Caco-2 (cell line): ENCODE results near the gene AHRR. TPM values are rescaled to one million over a fixed set of nuclear protein-coding genes. Genes with fewer than 3 reads are reported as not detected.

ENCODE experiments used
- BruUV-seq: library from RNA; stranded (reverse); fragments of 400-500 nt; replicated peaks from 2 replicates; lab custom pipeline; 2021; lab: Mats Ljungman, UMichigan
- CTCF ChIA-PET: fragments of 300-600 bp; sonication (Branson Sonifier 250); formaldehyde crosslinking; loops from one replicate; lab custom pipeline; 2022; ENCODE audit warnings: antibody characterized with exemption; lab: Charles Lee
- POLR2A ChIA-PET: fragments of 300-600 bp; sonication (Branson Sonifier 250); formaldehyde crosslinking; loops from one replicate; lab custom pipeline; 2022; ENCODE audit warnings: antibody characterized with exemption; lab: Charles Lee
- DNase-seq, 2 experiments: peaks; one replicate each; pipeline versions ENCODE4 v3.0.0 to v3.0.0-alpha.2; 2020 to 2022
- H3K27me3 ChIP-seq: replicated peaks from 2 replicates; pipeline ENCODE4 v1.6.0; 2011; ENCODE audit warnings: low read length; ENCODE audit not compliant: control insufficient read depth, insufficient read depth
- H3K36me3 ChIP-seq: 2 replicates; pipeline ENCODE4 v1.5.1; 2011; ENCODE audit warnings: low read length; ENCODE audit not compliant: control insufficient read depth, insufficient read depth
- H3K4me1 ChIP-seq: fragments of 250-450 bp; sonication (Bioruptor Pico); 2 replicates; pipeline ENCODE4 v1.5.1; 2020; ENCODE audit warnings: mild to moderate bottlenecking
- H3K4me3 ChIP-seq: 2 replicates; pipeline ENCODE4 v1.5.1; 2011; ENCODE audit warnings: low read depth, mild to moderate bottlenecking, control low read depth, low read length
- H3K9me3 ChIP-seq: fragments of 250-450 bp; sonication (Bioruptor Pico); 2 replicates; pipeline ENCODE4 v1.5.1; 2020; ENCODE audit warnings: mild to moderate bottlenecking, moderate library complexity
- H3K27ac Mint-ChIP-seq: one replicate; pipeline ENCODE4 v1.8.0; 2022; ENCODE audit warnings: mixed read lengths; ENCODE audit not compliant: unreplicated experiment
- H3K27me3 Mint-ChIP-seq: one replicate; pipeline ENCODE4 v1.8.0; 2022; ENCODE audit warnings: mixed read lengths; ENCODE audit not compliant: insufficient read depth, unreplicated experiment
- H3K36me3 Mint-ChIP-seq: one replicate; pipeline ENCODE4 v1.8.0; 2022; ENCODE audit warnings: mild to moderate bottlenecking, mixed read lengths; ENCODE audit not compliant: insufficient read depth, unreplicated experiment
- H3K4me1 Mint-ChIP-seq: one replicate; pipeline ENCODE4 v1.8.0; 2022; ENCODE audit warnings: low read depth, mixed read lengths; ENCODE audit not compliant: unreplicated experiment
- H3K4me3 Mint-ChIP-seq: one replicate; pipeline ENCODE4 v1.8.0; 2022; ENCODE audit warnings: mild to moderate bottlenecking, moderate library complexity, mixed read lengths; ENCODE audit not compliant: unreplicated experiment
- H3K9me3 Mint-ChIP-seq: one replicate; pipeline ENCODE4 v1.8.0; 2022; ENCODE audit warnings: mixed read lengths; ENCODE audit not compliant: unreplicated experiment
- intact Hi-C: fragments of 100-400 bp; cut with micrococcal nuclease; formaldehyde crosslinking; loops from one replicate; pipeline ENCODE4 v1.10.0; 2022; ENCODE audit not compliant: unreplicated experiment
- total RNA-seq: library from RNA; stranded (reverse); gene quantifications from 2 replicates; pipeline ENCODE4 v1.2.3, GENCODE V29; 2022
- TF ChIP-seq, protein P1 (sequence below), 2 experiments: fragments of 200-600 bp in 1 of 2; IDR thresholded peaks; 1 replicate in 1 of 2; 2 replicates in 1 of 2; pipeline versions ENCODE4 v1.5.1 to v1.8.0; 2011 to 2022; ENCODE audit warnings: antibody characterized with exemption in 1 of 2, control low read depth in 1 of 2, inconsistent platforms in 1 of 2, low read depth in 1 of 2, low read length in 1 of 2, mild to moderate bottlenecking in 1 of 2, moderate library complexity in 1 of 2; ENCODE audit not compliant: insufficient read depth in 1 of 2, severe bottlenecking in 1 of 2, unreplicated experiment in 1 of 2

AHRR gene
- total RNA-seq, 1 experiment from 2014 or later, result 1.1 TPM

GRCh38 chr5:447501-447900 is 126.0 kb downstream of the AHRR start:
- H3K9me3 Mint-ChIP-seq, result peaks cover 11% of the 10 kb centered on the region
- DNase-seq, result no peak
- POLR2A ChIA-PET, result no interaction called here
- Histone ChIP-seq H3K27me3 (no peaks in the 10 kb centered on the region), H3K9me3 (peaks cover 5% of the 10 kb centered on the region; the same call in 1 of the 2 replicates), H3K4me3 (no peak overlapping the region), H3K36me3 (peaks cover 10% of the 10 kb centered on the region), H3K4me1 (no peaks in the 10 kb centered on the region)
- no peak overlapping the region for H3K27ac Mint-ChIP-seq
- intact Hi-C loops, result loop anchor here (10.0 kb wide), 1 partner anchor 167 kb away; the partner anchor contains the start of gene CEP72
- CTCF ChIA-PET, result interaction anchor here (0.7 to 2.0 kb wide), 10 partner anchors 11 to 259 kb away, joined by 3 to 10 read pairs (median 5); no protein-coding TSS in a partner anchor
- no peak overlapping the region for H3K4me3 Mint-ChIP-seq
- H3K4me1 Mint-ChIP-seq, result no peaks in the 10 kb centered on the region
- H3K36me3 Mint-ChIP-seq, result peaks cover 60% of the 10 kb centered on the region
- no peaks in the 10 kb centered on the region for H3K27me3 Mint-ChIP-seq
- TF ChIP-seq, protein P1, sequence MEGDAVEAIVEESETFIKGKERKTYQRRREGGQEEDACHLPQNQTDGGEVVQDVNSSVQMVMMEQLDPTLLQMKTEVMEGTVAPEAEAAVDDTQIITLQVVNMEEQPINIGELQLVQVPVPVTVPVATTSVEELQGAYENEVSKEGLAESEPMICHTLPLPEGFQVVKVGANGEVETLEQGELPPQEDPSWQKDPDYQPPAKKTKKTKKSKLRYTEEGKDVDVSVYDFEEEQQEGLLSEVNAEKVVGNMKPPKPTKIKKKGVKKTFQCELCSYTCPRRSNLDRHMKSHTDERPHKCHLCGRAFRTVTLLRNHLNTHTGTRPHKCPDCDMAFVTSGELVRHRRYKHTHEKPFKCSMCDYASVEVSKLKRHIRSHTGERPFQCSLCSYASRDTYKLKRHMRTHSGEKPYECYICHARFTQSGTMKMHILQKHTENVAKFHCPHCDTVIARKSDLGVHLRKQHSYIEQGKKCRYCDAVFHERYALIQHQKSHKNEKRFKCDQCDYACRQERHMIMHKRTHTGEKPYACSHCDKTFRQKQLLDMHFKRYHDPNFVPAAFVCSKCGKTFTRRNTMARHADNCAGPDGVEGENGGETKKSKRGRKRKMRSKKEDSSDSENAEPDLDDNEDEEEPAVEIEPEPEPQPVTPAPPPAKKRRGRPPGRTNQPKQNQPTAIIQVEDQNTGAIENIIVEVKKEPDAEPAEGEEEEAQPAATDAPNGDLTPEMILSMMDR (IDR thresholded peaks at IDR 0.05; ENCODE audit: insufficient read depth in 1 of 2, low read depth in 1 of 2, low read length in 1 of 2, severe bottlenecking in 1 of 2, unreplicated experiment in 1 of 2), result no peak
- no TSS peak for BruUV-seq

DNA sequence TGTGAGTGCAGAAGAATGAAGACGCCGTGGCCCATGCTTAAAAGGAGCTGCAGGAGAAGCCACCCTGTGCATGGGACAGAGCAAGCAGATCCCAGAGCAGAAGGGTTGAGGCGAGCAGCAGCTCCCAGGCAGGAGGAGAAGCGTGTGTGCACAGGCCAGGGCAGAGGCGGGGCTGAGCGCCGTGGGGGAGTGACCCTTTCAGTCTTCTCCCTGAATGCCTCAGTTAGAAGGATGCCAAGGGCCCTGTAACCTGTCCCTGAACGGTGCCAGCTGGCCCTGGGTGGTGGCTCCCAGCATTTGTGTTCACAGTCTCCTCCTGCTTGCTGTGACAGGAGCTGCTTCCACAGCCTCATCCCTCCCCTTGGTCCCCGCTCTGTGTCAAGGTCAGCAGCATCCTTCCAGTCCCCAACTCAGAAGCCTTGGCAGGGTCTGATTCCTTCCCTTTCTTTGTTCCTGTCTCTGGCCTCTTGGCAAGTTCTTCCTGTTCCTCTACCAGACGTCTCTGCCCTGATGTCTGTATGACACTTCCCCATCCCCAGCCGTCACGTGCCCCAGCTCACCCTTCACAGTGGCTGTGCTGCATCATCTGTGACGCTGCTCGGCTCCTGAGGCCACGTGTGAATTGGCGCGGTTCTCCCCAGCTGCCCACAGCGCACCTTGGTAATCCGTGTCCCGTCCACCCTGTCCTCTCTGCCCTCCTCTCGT is 126.7 kb downstream of the AHRR start:
- Histone ChIP-seq H3K27me3 (no peaks in the 10 kb centered on the region), H3K9me3 (peaks cover 5% of the 10 kb centered on the region; the same call in 1 of the 2 replicates), H3K4me3 (no peak overlapping the region), H3K36me3 (peaks cover 10% of the 10 kb centered on the region), H3K4me1 (no peaks in the 10 kb centered on the region)
- no TSS peak for BruUV-seq
- H3K27me3 Mint-ChIP-seq, result no peaks in the 10 kb centered on the region
- H3K4me1 Mint-ChIP-seq, result no peaks in the 10 kb centered on the region
- H3K36me3 Mint-ChIP-seq, result peaks cover 63% of the 10 kb centered on the region
- TF ChIP-seq, protein P1 (IDR thresholded peaks at IDR 0.05; ENCODE audit: insufficient read depth in 1 of 2, low read depth in 1 of 2, low read length in 1 of 2, severe bottlenecking in 1 of 2, unreplicated experiment in 1 of 2), result no peak
- CTCF ChIA-PET, result no interaction called here
- no peak overlapping the region for H3K4me3 Mint-ChIP-seq
- DNase-seq, result no peak
- no peak overlapping the region for H3K27ac Mint-ChIP-seq
- intact Hi-C loops, result loop anchor here (10.0 kb wide), 1 partner anchor 167 kb away; the partner anchor contains the start of gene CEP72
- H3K9me3 Mint-ChIP-seq, result peaks cover 13% of the 10 kb centered on the region
- POLR2A ChIA-PET, result no interaction called here

- peaks cover 5% of the 10 kb centered on the region; the same call in 1 of the 2 replicates for H3K9me3 ChIP-seq
- ChIA-PET POLR2A (no interaction called here), CTCF (interaction anchor here (0.6 kb wide), 1 partner anchor 169 kb away, joined by 6 read pairs; no protein-coding TSS in a partner anchor)
- H3K4me1 Mint-ChIP-seq, result no peaks in the 10 kb centered on the region
- no peak overlapping the region for H3K4me3 ChIP-seq
- TF ChIP-seq, protein P1 (IDR thresholded peaks at IDR 0.05; ENCODE audit: insufficient read depth in 1 of 2, low read depth in 1 of 2, low read length in 1 of 2, severe bottlenecking in 1 of 2, unreplicated experiment in 1 of 2), result no peak
- no peaks in the 10 kb centered on the region for H3K27me3 Mint-ChIP-seq
- no peaks in the 10 kb centered on the region for H3K27me3 ChIP-seq
- no peak overlapping the region for H3K27ac Mint-ChIP-seq
- BruUV-seq, result no TSS peak
- H3K4me1 ChIP-seq, result no peaks in the 10 kb centered on the region
- intact Hi-C loops, result loop anchor here (10.0 kb wide), 1 partner anchor 166 kb away; the partner anchor contains the start of gene CEP72
- peaks cover 13% of the 10 kb centered on the region for H3K9me3 Mint-ChIP-seq
- peaks cover 68% of the 10 kb centered on the region for H3K36me3 Mint-ChIP-seq
- no peak overlapping the region for H3K4me3 Mint-ChIP-seq
- no peak for DNase-seq
- H3K36me3 ChIP-seq, result peaks cover 10% of the 10 kb centered on the region
Observed at GRCh38 chr5:448766-449090, 127.2 kb downstream of the AHRR start.
